ENCODE data around the gene KCNIP4. TPM values are rescaled to one million over a fixed set of nuclear protein-coding genes. Genes with fewer than 3 reads are reported as not detected.

The KCNIP4 gene
- total and polyA plus RNA-seq, 2 donors (not counting 1 experiment from before 2014, with no cell fraction given) = not detected

GRCh38 chr4:21778702-21779101 is 169.9 kb downstream of the KCNIP4 start:
- intact Hi-C loops (cut with micrococcal nuclease) = no loop called here
- Histone ChIP-seq H3K27me3 (replicated peaks in 1 of 4; ENCODE audit: control extremely low read depth in 1 of 4, control insufficient read depth in 3 of 4, insufficient read depth in 4 of 4, low read length in 3 of 4) (no peaks in the 10 kb centered on the region), H4K20me1 (ENCODE audit: control insufficient read depth, insufficient read depth, low read length, poor library complexity, severe bottlenecking) (no peaks in the 10 kb centered on the region), H3K9me3 (ENCODE audit: control extremely low read depth in 1 of 3, control insufficient read depth in 2 of 3, insufficient read depth in 1 of 3, low read length in 2 of 3) (peaks cover 0 to 4% (median 0%) of the 10 kb centered on the region in 3 donors), H3K4me2 (replicated peaks; ENCODE audit: low read depth, low read length, poor library complexity, severe bottlenecking) (no peak overlapping the region), H3K36me3 (replicated peaks in 1 of 2; ENCODE audit: control extremely low read depth in 1 of 2, control insufficient read depth in 1 of 2, extremely low read depth in 1 of 2, insufficient read depth in 2 of 2, low read length in 1 of 2) (no peaks in the 10 kb centered on the region), H2AFZ (ENCODE audit: insufficient read depth, low read depth, low read length, poor library complexity, severe bottlenecking) (no peak overlapping the region), H3K79me2 (ENCODE audit: control insufficient read depth, insufficient read depth, low read length) (no peaks in the 10 kb centered on the region), H3K4me1 (ENCODE audit: control insufficient read depth in 2 of 2, insufficient read depth in 2 of 2, low read length in 2 of 2) (no peaks in the 10 kb centered on the region), H3K4me3 (ENCODE audit: control extremely low read depth in 1 of 5, extremely low read depth in 1 of 5, insufficient read depth in 1 of 5, low read depth in 2 of 5, low read length in 4 of 5) (no peak overlapping the region), H3K9ac (ENCODE audit: low read length) (no peak overlapping the region), H3K27ac (ENCODE audit: low read length in 2 of 2) (no peak overlapping the region)
- H3K27me3 Mint-ChIP-seq = no peaks in the 10 kb centered on the region
- ChIA-PET CTCF (interaction anchor here (0.6 kb wide), 1 partner anchor 23 kb away, joined by 3 read pairs; no protein-coding TSS in a partner anchor), POLR2A (no interaction called here)
- H3K27ac Mint-ChIP-seq = no peak overlapping the region
- no peak for TF ChIP-seq EZH2 (IDR thresholded peaks at IDR 0.05; ENCODE audit: borderline replicate concordance, insufficient read depth, low read depth, low read length, poor library complexity, severe bottlenecking)
- no peak for TF ChIP-seq CTCF (IDR thresholded peaks at IDR 0.05)
- H3K4me1 Mint-ChIP-seq = no peaks in the 10 kb centered on the region
- no peak overlapping the region for H3K4me3 Mint-ChIP-seq
- no peaks in the 10 kb centered on the region for H3K9me3 Mint-ChIP-seq (ENCODE audit: insufficient read depth)
- ATAC-seq (ENCODE audit: low read depth) (no peak), DNase-seq (no peak)
- WGBS (ENCODE audit: insufficient coverage) = no CpG with 5 or more reads among the region's 2 CpGs

- no peaks in the 10 kb centered on the region for H4K20me1 ChIP-seq (ENCODE audit: control insufficient read depth, insufficient read depth, low read length, poor library complexity, severe bottlenecking)
- CTCF ChIA-PET = interaction anchor here (1.3 kb wide), 1 partner anchor 12 kb away, joined by 4 read pairs; no protein-coding TSS in a partner anchor
- no peak overlapping the region for H3K4me2 ChIP-seq (replicated peaks; ENCODE audit: low read depth, low read length, poor library complexity, severe bottlenecking)
- no peak overlapping the region for H3K27ac Mint-ChIP-seq
- 96% methylated on average over 3 of the region's 3 CpGs for WGBS (ENCODE audit: insufficient coverage)
- H3K27ac ChIP-seq (ENCODE audit: low read length in 2 of 2) = no peak overlapping the region
- H3K4me3 ChIP-seq (ENCODE audit: control extremely low read depth in 1 of 5, extremely low read depth in 1 of 5, insufficient read depth in 1 of 5, low read depth in 2 of 5, low read length in 4 of 5) = no peak overlapping the region
- intact Hi-C loops (cut with micrococcal nuclease) = no loop called here
- H3K27me3 ChIP-seq (replicated peaks in 1 of 4; ENCODE audit: control extremely low read depth in 1 of 4, control insufficient read depth in 3 of 4, insufficient read depth in 4 of 4, low read length in 3 of 4) = no peaks in the 10 kb centered on the region
- H2AFZ ChIP-seq (ENCODE audit: insufficient read depth, low read depth, low read length, poor library complexity, severe bottlenecking) = no peak overlapping the region
- no peak for DNase-seq
- H3K27me3 Mint-ChIP-seq = no peaks in the 10 kb centered on the region
- H3K4me1 Mint-ChIP-seq = no peaks in the 10 kb centered on the region
- peaks cover 0 to 4% (median 0%) of the 10 kb centered on the region in 3 donors for H3K9me3 ChIP-seq (ENCODE audit: control extremely low read depth in 1 of 3, control insufficient read depth in 2 of 3, insufficient read depth in 1 of 3, low read length in 2 of 3)
- no peaks in the 10 kb centered on the region for H3K9me3 Mint-ChIP-seq (ENCODE audit: insufficient read depth)
- H3K4me1 ChIP-seq (ENCODE audit: control insufficient read depth in 2 of 2, insufficient read depth in 2 of 2, low read length in 2 of 2) = no peaks in the 10 kb centered on the region
- no peak overlapping the region for H3K4me3 Mint-ChIP-seq
- ATAC-seq (ENCODE audit: low read depth) = no peak
- no peak overlapping the region for H3K9ac ChIP-seq (ENCODE audit: low read length)
- no peak for TF ChIP-seq CTCF (IDR thresholded peaks at IDR 0.05)
- TF ChIP-seq EZH2 (IDR thresholded peaks at IDR 0.05; ENCODE audit: borderline replicate concordance, insufficient read depth, low read depth, low read length, poor library complexity, severe bottlenecking) = no peak
- no peaks in the 10 kb centered on the region for H3K36me3 ChIP-seq (replicated peaks in 1 of 2; ENCODE audit: control extremely low read depth in 1 of 2, control insufficient read depth in 1 of 2, extremely low read depth in 1 of 2, insufficient read depth in 2 of 2, low read length in 1 of 2)
- POLR2A ChIA-PET = no interaction called here
- no peaks in the 10 kb centered on the region for H3K79me2 ChIP-seq (ENCODE audit: control insufficient read depth, insufficient read depth, low read length)
Measured at GRCh38 chr4:21775703-21776102, 172.9 kb downstream of the KCNIP4 start.
